ENCODE data around the gene MSH3.

Gene MSH3

DNA sequence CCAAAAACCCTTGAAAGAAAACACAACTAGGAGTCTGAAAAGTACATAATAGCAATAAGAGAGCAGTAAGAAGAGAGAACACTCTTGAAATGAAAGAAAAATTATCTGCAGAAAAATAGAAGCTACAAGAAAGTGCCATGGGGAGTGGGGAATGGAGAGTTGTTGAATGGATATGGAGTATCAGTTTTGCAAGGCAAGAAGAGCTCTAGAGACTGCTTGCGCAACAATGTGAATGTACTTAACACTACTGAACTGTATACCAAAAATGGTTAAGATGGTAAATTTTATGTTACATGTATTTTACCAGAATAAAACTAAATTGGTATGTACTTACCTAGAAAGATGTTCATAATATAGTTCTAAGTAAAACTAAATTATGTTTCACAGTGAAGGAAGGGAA is 251.0 kb downstream of the MSH3 start:
- DNase-seq (ENCODE audit: low spot score) = no peak

DNA sequence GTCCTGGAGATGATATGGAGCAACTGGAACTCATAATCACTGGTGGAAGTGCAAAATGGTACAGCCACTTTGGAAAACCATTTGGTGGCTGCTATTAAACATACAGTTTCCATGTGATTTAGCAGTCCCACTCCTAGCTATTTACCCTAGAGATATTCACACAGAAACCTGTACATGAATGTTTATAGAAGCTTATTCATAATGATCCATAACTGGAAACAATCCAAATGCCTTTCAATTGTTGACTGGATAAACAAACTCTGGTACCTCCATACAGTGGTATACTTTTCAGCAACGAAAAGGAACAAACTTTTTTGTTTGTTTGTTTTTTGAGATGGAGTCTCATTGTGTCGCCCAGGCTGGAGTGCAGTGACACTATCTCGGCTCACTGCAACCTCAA is 258.0 kb downstream of the MSH3 start:
- DNase-seq (ENCODE audit: low spot score) = no peak

DNA sequence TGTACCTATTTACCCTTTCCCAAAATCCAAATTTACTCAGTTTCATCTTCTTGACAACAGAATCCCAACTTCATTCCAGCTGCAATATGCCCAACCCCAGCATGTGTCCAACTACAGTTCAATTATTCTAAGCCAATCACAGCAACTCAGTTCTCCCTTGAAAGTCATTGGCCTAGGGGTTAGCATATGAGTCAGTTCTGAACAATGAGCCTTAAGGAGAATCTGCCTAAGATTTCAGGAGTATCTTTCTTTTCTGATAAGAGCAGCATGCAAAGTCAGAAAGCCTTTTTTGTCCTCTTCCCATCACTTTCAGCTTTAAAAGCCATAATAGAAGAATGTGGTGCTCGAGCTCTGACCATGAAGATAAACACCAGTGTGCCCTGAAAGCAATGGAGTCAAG is 261.3 kb downstream of the MSH3 start:
- no peak for DNase-seq (ENCODE audit: low spot score)

DNA sequence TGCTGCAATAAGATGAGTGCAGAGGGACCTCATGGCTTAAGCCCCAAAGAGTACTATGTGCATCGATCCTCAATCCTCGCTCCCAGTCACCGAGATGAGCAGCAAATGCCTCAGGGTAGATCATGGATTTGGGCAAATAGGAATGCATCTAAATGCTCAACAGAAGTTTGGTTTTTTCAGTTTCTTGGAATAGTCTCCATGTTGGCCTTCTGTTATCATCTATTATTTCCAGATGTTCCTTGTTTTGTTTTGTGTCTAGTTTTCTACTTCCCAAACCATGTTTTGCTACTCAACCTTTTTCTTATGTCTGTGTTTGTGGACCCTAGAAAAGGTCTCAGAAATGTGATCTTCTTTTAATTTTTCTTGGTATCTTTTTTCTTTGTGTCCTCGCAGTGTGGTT is 262.2 kb downstream of the MSH3 start:
- DNase-seq (ENCODE audit: low spot score) = no peak

DNA sequence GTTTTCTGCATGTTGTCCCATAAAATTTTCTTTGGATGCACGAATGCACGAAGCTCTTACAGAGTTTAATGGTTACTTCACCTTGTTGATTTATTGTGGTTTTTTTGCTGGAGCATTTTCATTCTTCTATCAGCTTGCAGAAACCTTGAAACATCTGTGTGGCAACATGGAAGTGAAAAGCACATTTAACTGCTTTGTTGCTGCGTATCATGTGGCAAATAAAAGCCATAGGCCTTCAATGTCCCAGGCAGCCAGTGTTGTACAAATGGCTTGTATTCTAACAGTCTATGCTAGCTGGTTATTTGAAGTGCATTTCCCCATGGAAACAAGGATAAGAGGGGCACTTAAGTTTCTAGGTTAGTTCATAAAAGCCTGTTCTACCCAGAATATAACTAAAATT is 263.2 kb downstream of the MSH3 start:
- no peak for DNase-seq (ENCODE audit: low spot score)

DNA sequence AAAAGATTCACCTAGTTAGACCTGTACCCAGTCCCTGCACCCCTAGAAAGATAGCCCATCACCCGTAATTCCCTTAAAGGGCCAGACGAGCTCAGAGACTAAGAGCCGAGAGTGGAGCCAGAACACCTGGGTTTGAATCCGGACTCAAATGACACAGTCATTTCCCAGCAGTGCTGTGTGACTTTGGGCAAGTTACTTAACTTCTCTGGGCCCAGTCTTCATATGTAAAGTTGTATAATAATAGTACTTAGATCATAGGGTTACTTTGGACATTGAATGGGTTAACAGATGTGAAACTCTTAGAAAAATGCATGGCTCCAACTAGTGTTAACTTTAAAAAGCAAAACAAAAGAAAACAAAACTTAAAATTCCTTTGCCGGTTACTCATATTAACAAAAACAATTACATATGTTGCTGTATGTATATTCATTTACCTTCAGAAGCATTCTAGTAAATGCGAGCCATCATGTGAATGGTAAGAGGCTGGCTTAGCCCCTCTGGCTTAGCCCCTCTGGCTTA is 265.3 kb downstream of the MSH3 start:
- DNase-seq (ENCODE audit: low spot score) = no peak

DNA sequence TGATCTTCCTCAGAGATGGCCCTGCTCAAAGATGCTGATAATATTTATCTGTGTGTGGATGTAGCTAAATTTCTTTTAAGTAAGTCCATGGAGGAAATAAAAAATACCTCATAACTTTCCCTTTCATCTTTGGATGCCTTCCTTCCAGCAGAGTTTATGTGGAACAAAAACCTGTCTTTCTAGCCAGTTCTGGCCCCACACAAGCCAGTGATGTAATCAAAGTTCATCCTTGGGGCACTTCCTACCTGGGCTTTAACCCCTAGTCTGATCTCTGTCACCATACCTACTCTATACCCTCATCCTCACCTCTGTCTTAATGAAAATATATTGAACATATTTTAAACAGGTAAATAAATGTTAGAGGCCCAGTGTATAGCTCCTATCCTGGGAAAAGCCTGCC is 265.9 kb downstream of the MSH3 start:
- DNase-seq (ENCODE audit: low spot score) = no peak

DNA sequence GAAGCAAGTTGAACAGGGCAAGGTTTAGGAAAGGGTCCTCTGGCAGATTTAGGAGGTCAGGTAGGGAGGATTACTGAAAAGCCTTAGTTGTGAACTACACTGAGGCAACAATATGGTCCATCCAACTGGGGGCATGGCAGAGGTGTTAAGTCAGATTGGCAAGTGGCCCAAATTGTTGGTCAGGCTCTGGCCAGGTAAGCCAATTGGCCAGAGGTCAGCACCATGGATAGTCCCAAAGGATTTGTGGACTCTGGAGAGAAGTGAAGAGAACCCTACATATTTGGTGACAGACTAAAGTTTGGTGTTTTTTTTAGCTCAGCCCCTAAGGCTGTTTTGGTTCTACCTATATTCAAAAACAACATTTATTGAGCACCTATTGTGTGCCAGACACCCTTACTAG is 266.6 kb downstream of the MSH3 start:
- no peak for DNase-seq (ENCODE audit: low spot score)

DNA sequence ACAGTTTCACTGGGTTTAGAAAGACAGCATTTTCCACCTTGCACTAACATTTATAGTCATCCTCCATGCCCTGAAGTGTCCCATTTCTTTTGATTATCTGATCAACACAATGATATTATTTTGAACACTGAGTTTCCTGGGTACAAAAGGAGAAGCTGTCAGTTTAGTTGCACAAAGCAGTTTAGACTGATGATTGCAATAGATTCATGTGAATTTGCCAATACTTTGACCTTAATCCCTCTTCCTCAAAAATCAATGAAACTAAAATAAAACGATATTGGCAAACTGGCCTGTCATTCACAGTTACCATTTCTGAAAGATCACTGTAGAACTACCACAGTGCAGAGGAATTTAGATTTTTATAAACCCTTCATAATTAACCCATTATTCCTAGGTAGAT is 271.5 kb downstream of the MSH3 start:
- no peak for DNase-seq (ENCODE audit: low spot score)

All from SW480 (cell line).